ENCODE results near the gene CYSRT1.

CYSRT1 gene

DNA sequence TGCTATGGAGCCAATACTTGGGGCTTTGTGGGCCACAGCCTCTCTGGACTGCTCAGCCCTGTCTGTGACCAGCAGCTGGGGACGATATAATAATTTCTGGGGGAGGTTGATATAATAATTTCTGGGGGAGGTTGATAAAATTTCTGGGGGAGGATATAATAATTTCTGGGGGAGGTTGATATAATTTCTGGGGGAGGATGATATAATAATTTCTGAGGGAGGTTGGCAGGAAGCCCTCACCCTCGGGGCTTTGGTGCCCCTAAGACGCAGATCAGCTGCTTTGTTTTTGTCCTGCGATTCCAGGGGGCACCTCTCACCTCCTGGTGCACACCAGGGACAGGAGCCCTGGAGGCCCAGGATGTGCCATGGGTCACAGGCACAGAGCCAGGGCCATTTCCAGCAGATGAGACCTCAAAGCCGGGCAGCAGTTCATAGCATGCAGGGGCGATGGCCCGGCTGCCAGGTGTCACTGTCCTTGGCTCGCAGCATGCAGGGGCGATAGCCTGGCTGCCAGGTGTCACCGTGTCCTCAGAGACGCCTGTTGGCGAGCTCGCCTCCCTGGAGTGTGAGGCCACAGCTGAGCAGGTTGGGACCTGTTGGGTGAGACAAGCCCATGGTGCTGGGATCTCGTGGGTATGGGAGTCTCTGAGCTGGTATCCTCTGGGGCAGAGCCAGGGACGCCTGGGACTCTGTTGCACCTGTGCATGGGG lies 48.8 kb downstream of the CYSRT1 start:
- Mint-ChIP-seq H3K9me3 (no peaks in the 10 kb centered on the region), H3K4me1 (ENCODE audit: low read depth) (peaks cover 46% of the 10 kb centered on the region), H3K27ac (peak overlapping the region; percentile 87), H3K36me3 (ENCODE audit: low read depth) (peaks cover 67% of the 10 kb centered on the region), H3K4me3 (no peak overlapping the region), H3K27me3 (no peaks in the 10 kb centered on the region)
- intact Hi-C loops (cut with micrococcal nuclease) = no loop called here

DNA sequence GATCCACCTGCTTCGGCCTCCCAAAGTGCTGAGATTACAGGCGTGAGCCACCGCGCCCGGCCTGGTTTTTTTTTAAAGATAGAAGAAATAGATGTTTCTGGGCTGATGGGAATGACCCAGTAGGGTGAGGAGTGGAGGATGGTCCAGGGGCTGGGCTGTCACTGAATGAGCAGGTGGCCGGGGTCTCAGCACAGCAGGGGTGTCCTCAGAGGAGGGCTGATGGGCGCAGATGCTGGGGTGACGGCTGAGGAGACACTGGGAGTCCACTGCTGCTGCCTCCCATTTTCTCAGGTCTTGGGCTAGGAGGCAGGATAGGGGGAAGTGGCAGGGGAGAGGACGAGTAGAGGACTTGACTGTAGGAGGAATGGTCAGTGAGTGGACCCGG lies 50.2 kb downstream of the CYSRT1 start:
- H3K27me3 Mint-ChIP-seq = no peaks in the 10 kb centered on the region
- peak overlapping the region; percentile 87 for H3K27ac Mint-ChIP-seq
- H3K4me1 Mint-ChIP-seq (ENCODE audit: low read depth) = peaks cover 58% of the 10 kb centered on the region
- intact Hi-C loops (cut with micrococcal nuclease) = no loop called here
- peak overlapping the region; percentile 50 for H3K4me3 Mint-ChIP-seq
- H3K9me3 Mint-ChIP-seq = no peaks in the 10 kb centered on the region
- peaks cover 67% of the 10 kb centered on the region for H3K36me3 Mint-ChIP-seq (ENCODE audit: low read depth)

All from dendritic cell treated with granulocyte-macrophage colony-stimulating factor and Interleukin-4, amounts not matched to agents 40 ng/mL and 50 ng/mL, for 4 days (primary cell).